NOMO-1 treated with DMSO at 0.1 percent for 48 hours (cell line): ENCODE data around the gene PCCB.
A peak's percentile ranks its signal among the peaks of the same experiment; 100 is the strongest.
"Not testable (repeated sequence)": the region's sequence is repeated elsewhere in the genome, so short reads cannot be mapped to it uniquely, and the experiment has no call there.

Experiments used
- DNase-seq: peaks from one replicate; lab custom pipeline; 2025; ENCODE audit not compliant: unreplicated experiment; lab: John Stamatoyannopoulos, UW

PCCB gene

GRCh38 chr3:136250059-136250902 is at the start of gene PCCB:
PCCB (plus strand) TSS chr3:136250340; CDS start chr3:136250376, 36 bp downstream.
- peak; percentile 97 for DNase-seq

- no peak for DNase-seq
Observed at GRCh38 chr3:136207489-136208115, 42.5 kb upstream of the PCCB start.

- DNase-seq = no peak
Observed at GRCh38 chr3:136209921-136210320, 40.2 kb upstream of the PCCB start.

GRCh38 chr3:136211547-136211946 is 38.6 kb upstream of the PCCB start:
- no peak for DNase-seq

GRCh38 chr3:136222746-136223145 is 27.4 kb upstream of the PCCB start:
- not testable (repeated sequence) for DNase-seq

GRCh38 chr3:136232413-136232812 is 17.7 kb upstream of the PCCB start:
- DNase-seq = no peak

- DNase-seq = no peak
Observed at GRCh38 chr3:136235545-136235944, 14.6 kb upstream of the PCCB start.

GRCh38 chr3:136236109-136236508 is 14.0 kb upstream of the PCCB start:
- no peak for DNase-seq

- DNase-seq = no peak
Observed at GRCh38 chr3:136237103-136237502, 13.0 kb upstream of the PCCB start.

GRCh38 chr3:136237961-136238649 is 12.0 kb upstream of the PCCB start:
- DNase-seq = no peak

- DNase-seq = no peak
Observed at GRCh38 chr3:136239094-136239493, 11.0 kb upstream of the PCCB start.

GRCh38 chr3:136245691-136246090 is 4.4 kb upstream of the PCCB start:
- DNase-seq = no peak

- DNase-seq = no peak
Observed at GRCh38 chr3:136247436-136247835, 2.7 kb upstream of the PCCB start.

- DNase-seq = no peak
Observed at GRCh38 chr3:136247855-136248590, 2.1 kb upstream of the PCCB start.

GRCh38 chr3:136249091-136249490 is 1.0 kb upstream of the PCCB start:
- no peak for DNase-seq

GRCh38 chr3:136249593-136249992 is 547 bp upstream of the PCCB start:
- DNase-seq = peak; percentile 6

- DNase-seq = peak; percentile 42
Observed at GRCh38 chr3:136250903-136251460, 842 bp downstream of the PCCB start.

GRCh38 chr3:136251511-136251910 is 1.4 kb downstream of the PCCB start:
- no peak for DNase-seq

GRCh38 chr3:136255672-136256406 is 5.7 kb downstream of the PCCB start:
- DNase-seq = no peak

- no peak for DNase-seq
Observed at GRCh38 chr3:136258199-136258598, 8.1 kb downstream of the PCCB start.
